K562 (cell line): ENCODE data around the gene NDFIP2. TPM values are rescaled to one million over a fixed set of nuclear protein-coding genes. Genes with fewer than 3 reads are reported as not detected.

Experiments used
- ATAC-seq: fragments of 200-7000 bp; cut with Tn5 transposase; 3 replicates; pipeline ENCODE4 v1.9.1; 2020; ENCODE audit warnings: moderate library complexity
- BruUV-seq: library from RNA; stranded (reverse); fragments of 400-500 nt; replicated peaks from 2 replicates; lab custom pipeline; 2021; lab: Mats Ljungman, UMichigan
- CTCF ChIA-PET: fragments of 300-600 bp; formaldehyde crosslinking; extraction: SDS; loops from one replicate; lab custom pipeline; 2021; ENCODE audit warnings: low intra/inter-chr PET ratio; lab: Yijun Ruan, JAX
- POLR2A ChIA-PET: fragments of 300-600, 350-650 bp; sonication (Branson Sonifier 250); formaldehyde crosslinking; extraction: SDS; loops from one replicate; lab custom pipeline; 2021; ENCODE audit warnings: antibody characterized with exemption, inconsistent platforms; lab: Yijun Ruan, JAX
- DNase-seq, 4 experiments: peaks; one replicate each; pipeline versions ENCODE4 v3.0.0 to v3.0.0-alpha.2; 2011 to 2018; ENCODE audit warnings: low spot score in 3 of 4, mixed read lengths in 3 of 4; ENCODE audit errors: extremely low read depth in 1 of 4
- FAIRE-seq: peaks from 2 replicates; lab custom pipeline; 2011; peaks lifted over from hg19 to GRCh38; lab: Jason Lieb, UNC
- H2AFZ ChIP-seq: 2 replicates; pipeline ENCODE4 v1.6.0; 2011; ENCODE audit warnings: low read depth, low read length, control low read depth, inconsistent platforms
- H3K27ac ChIP-seq: fragments of 200-600 bp; 3 replicates; pipeline ENCODE4 v1.8.0; 2011; ENCODE audit warnings: low read depth, mild to moderate bottlenecking, control low read depth, inconsistent platforms, low read length, moderate library complexity, mixed read lengths; ENCODE audit errors: extremely low read depth
- H3K27me3 ChIP-seq, 2 experiments: fragments of 300-600 bp in 1 of 2; 2 replicates in 1 of 2; 3 replicates in 1 of 2; pipeline versions ENCODE4 v1.6.0 to v1.8.0; 2011; ENCODE audit warnings: inconsistent platforms in 2 of 2, low read length in 2 of 2, mild to moderate bottlenecking in 1 of 2, mixed read lengths in 1 of 2, moderate library complexity in 1 of 2; ENCODE audit not compliant: control insufficient read depth in 2 of 2, insufficient read depth in 2 of 2
- H3K36me3 ChIP-seq: fragments of 300-600 bp; 3 replicates; pipeline ENCODE4 v1.8.0; 2011; ENCODE audit warnings: mild to moderate bottlenecking, low read length, inconsistent platforms; ENCODE audit not compliant: control insufficient read depth, insufficient read depth
- H3K4me1 ChIP-seq, 2 experiments: fragments of 200-600 bp in 1 of 2; replicated peaks in 1 of 2; 2 replicates in 1 of 2; 3 replicates in 1 of 2; pipeline versions ENCODE4 v1.5.1 to v1.8.0; 2011; ENCODE audit warnings: inconsistent platforms in 2 of 2, low read length in 2 of 2, mild to moderate bottlenecking in 1 of 2, mixed read lengths in 1 of 2, moderate library complexity in 1 of 2; ENCODE audit not compliant: control insufficient read depth in 2 of 2, insufficient read depth in 2 of 2
- H3K4me2 ChIP-seq: 2 replicates; pipeline ENCODE4 v1.6.1; 2011; ENCODE audit warnings: low read length, control low read depth, inconsistent platforms, mixed read lengths; ENCODE audit not compliant: insufficient read depth
- H3K4me3 ChIP-seq: fragments of 200-600 bp; sonication (generic), shearing (Covaris generic); 2 replicates; pipeline ENCODE4 v1.5.1; 2016; ENCODE audit warnings: control low read depth, inconsistent platforms
- H3K79me2 ChIP-seq: fragments of 200-600 bp; 3 replicates; pipeline ENCODE4 v1.8.0; 2011; ENCODE audit warnings: low read length, inconsistent platforms; ENCODE audit not compliant: control insufficient read depth, insufficient read depth
- H3K9ac ChIP-seq, 2 experiments: 2 replicates each; pipeline versions ENCODE4 v1.6.0 to v1.6.1; 2011; ENCODE audit warnings: low read depth in 2 of 2, low read length in 2 of 2, control low read depth in 1 of 2, inconsistent platforms in 1 of 2, mild to moderate bottlenecking in 1 of 2, mixed read lengths in 1 of 2; ENCODE audit not compliant: insufficient read depth in 1 of 2
- H3K9me1 ChIP-seq: one replicate; pipeline ENCODE4 v1.6.0; 2011; ENCODE audit warnings: inconsistent platforms, mild to moderate bottlenecking, low read length, moderate library complexity; ENCODE audit not compliant: control insufficient read depth, insufficient read depth
- H3K9me3 ChIP-seq: replicated peaks from 2 replicates; pipeline ENCODE4 v1.5.1; 2011; ENCODE audit warnings: low read depth, low read length, inconsistent platforms; ENCODE audit not compliant: control insufficient read depth, insufficient read depth
- H4K20me1 ChIP-seq: replicated peaks from 2 replicates; pipeline ENCODE4 v1.6.1; 2011; ENCODE audit warnings: low read length, inconsistent platforms, mixed read lengths; ENCODE audit not compliant: control insufficient read depth, insufficient read depth
- CC2D1A ChIP-seq: fragments of 450-650 bp; IDR thresholded peaks from 2 replicates; pipeline ENCODE4 v1.6.1; 2017; ENCODE audit warnings: mild to moderate bottlenecking
- CEBPG ChIP-seq, 3 experiments: fragments of 200-800 bp in 1 of 3; sonication (Bioruptor generic) in 1 of 3; sonication (generic) in 1 of 3; formaldehyde crosslinking in 1 of 3; IDR thresholded peaks in 2 of 3; conservative IDR thresholded peaks in 1 of 3; 2 replicates each; pipeline versions ENCODE4 v1.6.1 to v1.8.0; 2016 to 2022; ENCODE audit warnings: missing compliant biosample characterization in 2 of 3, missing genetic modification characterization in 2 of 3, mild to moderate bottlenecking in 1 of 3, missing genetic modification reagents in 1 of 3
- POLR2AphosphoS5 ChIP-seq: IDR thresholded peaks from 2 replicates; pipeline ENCODE4 v1.6.1; 2011; ENCODE audit warnings: mild to moderate bottlenecking, low read depth, low read length, moderate library complexity; ENCODE audit not compliant: control insufficient read depth, insufficient read depth
- RBM25 ChIP-seq: fragments of 200-400 bp; formaldehyde crosslinking; IDR thresholded peaks from 2 replicates; pipeline ENCODE4 v1.6.1; 2018; ENCODE audit warnings: low read length, low read depth, moderate library complexity; ENCODE audit not compliant: severe bottlenecking
- RFX7 ChIP-seq: fragments of 250-450 bp; sonication (Bioruptor Pico); IDR thresholded peaks from 2 replicates; pipeline ENCODE4 v1.5.1; 2021; ENCODE audit warnings: mild to moderate bottlenecking
- WGBS: fragments of 100-300 bp; shearing (Covaris generic); methylation state at CpG from one replicate; pipeline ENCODE4 v1.1.6; 2016; ENCODE audit warnings: low coverage, mixed read lengths; ENCODE audit not compliant: insufficient coverage; ENCODE audit errors: missing lambda C conversion rate; 5-methylcytosine and 5-hydroxymethylcytosine counted together
- in situ Hi-C: fragments of 300-500 bp; cut with MboI; formaldehyde crosslinking; loops from 4 replicates; pipeline ENCODE4 v1.15.0; 2018; ENCODE audit warnings: inconsistent platforms, mixed read lengths
- intact Hi-C: fragments of 100-400 bp; cut with micrococcal nuclease; formaldehyde crosslinking; loops from 2 replicates; pipeline ENCODE4 v1.14.2; 2022
- polyA plus RNA-seq, 8 experiments: library from polyadenylated mRNA; depleted of rRNA in 4 of 8; stranded (reverse) in 5 of 8; unstranded in 3 of 8; fragments of >200 nt; fragmentation: Nextera tagmentation in 2 of 8; fragmentation: Illumina TruSeq in 1 of 8; extraction: Ambion mirVana in 2 of 8; extraction: Trizol in 1 of 8; gene quantifications; 2 replicates each; pipeline versions ENCODE4 v1.2.1 to v1.2.3, GENCODE V29; 2011 to 2014; ENCODE audit warnings: inconsistent platforms in 1 of 8, missing spikeins in 1 of 8
- total RNA-seq, 7 experiments: library from RNA; depleted of rRNA in 6 of 7; stranded (reverse); fragments of >200 nt in 6 of 7; fragmentation: Illumina TruSeq in 2 of 7; extraction: Trizol in 2 of 7; gene quantifications; 2 replicates each; pipeline versions ENCODE4 v1.2.1 to v1.2.3, GENCODE V29; 2011 to 2021; ENCODE audit warnings: low replicate concordance in 1 of 7

The NDFIP2 gene
- total and polyA plus RNA-seq, 9 of the 15 experiments (the other 6 are each of a cell fraction or from before 2014, with no cell fraction given), result 13.4 to 54.4 (median 27.8) TPM

- no peak overlapping the region for H2AFZ ChIP-seq
- FAIRE-seq (no peak), ATAC-seq (no peak), DNase-seq (no peak)
- BruUV-seq, result no TSS peak
- no peak overlapping the region for H3K9ac ChIP-seq
- ChIA-PET POLR2A (no interaction called here), CTCF (no interaction called here)
- no peak overlapping the region for H3K4me3 ChIP-seq
- intact Hi-C loops (no loop called here), in situ Hi-C loops (no loop called here)
- 29% methylated on average over 1 of the region's 1 CpG for WGBS
- H3K27ac ChIP-seq, result no peak overlapping the region
- H3K36me3 ChIP-seq, result no peaks in the 10 kb centered on the region
- H4K20me1 ChIP-seq, result no peaks in the 10 kb centered on the region
- H3K9me1 ChIP-seq, result no peaks in the 10 kb centered on the region
- no peaks in the 10 kb centered on the region; the same call in 1 of the 2 replicates for H3K9me3 ChIP-seq
- no peak for TF ChIP-seq CEBPG (CRISPR knock-in tag; IDR thresholded peaks at IDR 0.05)
- peak; percentile 26 to 42; a peak in 3 of 4 replicates for TF ChIP-seq CEBPG (tag; conservative IDR thresholded peaks at IDR 0.05 in 1 of 2, IDR thresholded peaks at IDR 0.05 in 1 of 2)
- no peak for TF ChIP-seq RFX7 (CRISPR knock-in tag)
- peaks cover 0 to 15% of the 10 kb centered on the region in 2 experiments; a peak in 2 of 5 replicates for H3K4me1 ChIP-seq
- H3K4me2 ChIP-seq, result no peak overlapping the region
- no peaks in the 10 kb centered on the region for H3K79me2 ChIP-seq
- no peaks in the 10 kb centered on the region for H3K27me3 ChIP-seq
These were observed 24.9 kb upstream of the NDFIP2 start for GRCh38 chr13:79456051-79456450.

- H3K36me3 ChIP-seq, result no peaks in the 10 kb centered on the region
- H3K4me3 ChIP-seq, result no peak overlapping the region
- TF ChIP-seq POLR2AphosphoS5 (no peak), RBM25 (peak; percentile 72), CC2D1A (no peak)
- H3K9ac ChIP-seq, result no peak overlapping the region
- no peak for ATAC-seq
- ChIA-PET POLR2A (no interaction called here), CTCF (no interaction called here)
- no peaks in the 10 kb centered on the region for H3K27me3 ChIP-seq
- H3K27ac ChIP-seq, result no peak overlapping the region
- DNase-seq, result no peak
- WGBS, result 17% methylated on average over 1 of the region's 1 CpG
- no TSS peak for BruUV-seq
- no peak for FAIRE-seq
- H3K79me2 ChIP-seq, result no peaks in the 10 kb centered on the region
- peaks cover 0 to 10% of the 10 kb centered on the region in 2 experiments; a peak in 2 of 5 replicates for H3K4me1 ChIP-seq
- H3K9me3 ChIP-seq, result no peaks in the 10 kb centered on the region; the same call in 1 of the 2 replicates
- no peak overlapping the region for H2AFZ ChIP-seq
- no peaks in the 10 kb centered on the region for H3K9me1 ChIP-seq
- in situ Hi-C loops (no loop called here), intact Hi-C loops (no loop called here)
- H4K20me1 ChIP-seq, result no peaks in the 10 kb centered on the region
- H3K4me2 ChIP-seq, result no peak overlapping the region
These were observed 24.1 kb upstream of the NDFIP2 start for GRCh38 chr13:79456656-79457365.
